Peyer's patch (tissue), 4 donors: ENCODE data around the gene ADAP1. TPM values are rescaled to one million over a fixed set of nuclear protein-coding genes. Genes with fewer than 3 reads are reported as not detected.
"Not testable (repeated sequence)": the region's sequence is repeated elsewhere in the genome, so short reads cannot be mapped to it uniquely, and the experiment has no call there.

Source experiments
- DNase-seq, 3 donors: peaks; one replicate each; pipeline ENCODE4 v3.0.0-alpha.2; 2017 to 2019
- H3K27ac ChIP-seq, 4 donors: fragments of 200-600 bp; sonication (generic); one replicate each; pipeline ENCODE4 v1.5.1; 2016 to 2019
- H3K27me3 ChIP-seq, 2 donors: fragments of 200-600 bp; sonication (generic); one replicate each; pipeline ENCODE4 v1.5.1; 2019
- H3K36me3 ChIP-seq, 3 donors: fragments of 200-600 bp; sonication (generic); one replicate each; pipeline ENCODE4 v1.5.1; 2016 to 2019
- H3K4me1 ChIP-seq, 4 donors: fragments of 200-600 bp; sonication (generic); one replicate each; pipeline ENCODE4 v1.5.1; 2016 to 2019
- H3K4me3 ChIP-seq, 4 donors: fragments of 200-600 bp; sonication (generic); 1 replicate in 3 of 4; 2 replicates in 1 of 4; pipeline ENCODE4 v1.5.1; 2016 to 2019; ENCODE audit warnings: mild to moderate bottlenecking in 1 of 4
- H3K9me3 ChIP-seq, 4 donors: fragments of 200-600 bp; sonication (generic); one replicate each; pipeline ENCODE4 v1.5.1; 2016 to 2019; ENCODE audit warnings: mild to moderate bottlenecking in 1 of 4
- CTCF ChIP-seq, 6 experiments: fragments of 450-650 bp in 4 of 6; fragments of 200-600 bp in 2 of 6; sonication (generic) in 1 of 6; IDR thresholded peaks; one replicate each; pipeline ENCODE4 v1.5.1; 2017 to 2019; ENCODE audit warnings: antibody characterized with exemption in 6 of 6, mild to moderate bottlenecking in 3 of 6, moderate library complexity in 1 of 6
- POLR2A ChIP-seq, 2 donors: fragments of 450-650 bp; IDR thresholded peaks; one replicate each; pipeline ENCODE4 v1.5.1; 2017; ENCODE audit warnings: antibody characterized with exemption in 2 of 2, mild to moderate bottlenecking in 2 of 2, moderate library complexity in 2 of 2
- total RNA-seq, 4 donors: library from RNA; depleted of rRNA; stranded (reverse); fragments of >200 nt; gene quantifications; one replicate each; pipeline ENCODE4 v1.1.0, GENCODE V29; 2016

Gene ADAP1
- total RNA-seq, 4 donors from 2014 or later, result 102 to 146 (median 133) TPM

- peak; percentile 61 to 91 (median 83) for DNase-seq
- Histone ChIP-seq H3K4me1 (peaks cover 0 to 23% (median 7%) of the 10 kb centered on the region in 4 donors), H3K27ac (peak overlapping the region; percentile 18 to 76 (median 30)), H3K9me3 (no peaks in the 10 kb centered on the region), H3K27me3 (no peaks in the 10 kb centered on the region), H3K4me3 (no peak overlapping the region), H3K36me3 (peaks cover 0 to 40% (median 0%) of the 10 kb centered on the region in 3 donors)
- TF ChIP-seq POLR2A (IDR thresholded peaks at IDR 0.05) (no peak), CTCF (IDR thresholded peaks at IDR 0.05) (peak; percentile 78 to 99 (median 97))
These were observed 81.0 kb downstream of the ADAP1 start for GRCh38 chr7:873367-874002.

- Histone ChIP-seq H3K27ac (peak overlapping the region in 2 of 4 donors; percentile 42 to 76), H3K36me3 (peaks cover 0 to 46% (median 0%) of the 10 kb centered on the region in 3 donors), H3K4me1 (peaks cover 0 to 22% (median 5%) of the 10 kb centered on the region in 4 donors)
- not testable (repeated sequence) for H3K27me3 ChIP-seq, H3K4me3 ChIP-seq, H3K9me3 ChIP-seq, DNase-seq
These were observed 81.8 kb downstream of the ADAP1 start for GRCh38 chr7:872685-873084.

GRCh38 chr7:871900-872537 is 82.5 kb downstream of the ADAP1 start:
- H3K27ac ChIP-seq, result peak overlapping the region in 1 of 4 donors; percentile 42
- H3K4me1 ChIP-seq, result peaks cover 0 to 28% (median 3%) of the 10 kb centered on the region in 4 donors
- H3K27me3 ChIP-seq, result no peaks in the 10 kb centered on the region
- peaks cover 0 to 53% (median 0%) of the 10 kb centered on the region in 3 donors for H3K36me3 ChIP-seq
- DNase-seq, result no peak
- no peaks in the 10 kb centered on the region for H3K9me3 ChIP-seq
- TF ChIP-seq POLR2A (IDR thresholded peaks at IDR 0.05) (no peak), CTCF (IDR thresholded peaks at IDR 0.05) (no peak)
- H3K4me3 ChIP-seq, result no peak overlapping the region

- no peak for DNase-seq
- Histone ChIP-seq H3K9me3 (no peaks in the 10 kb centered on the region), H3K27me3 (no peaks in the 10 kb centered on the region), H3K4me3 (no peak overlapping the region), H3K27ac (peak overlapping the region in 1 of 4 donors; percentile 8), H3K36me3 (peaks cover 0 to 78% (median 0%) of the 10 kb centered on the region in 3 donors), H3K4me1 (peaks cover 0 to 25% (median 3%) of the 10 kb centered on the region in 4 donors)
- TF ChIP-seq POLR2A (IDR thresholded peaks at IDR 0.05) (no peak), CTCF (IDR thresholded peaks at IDR 0.05) (no peak)
These were observed 85.1 kb downstream of the ADAP1 start for GRCh38 chr7:869348-869747.

GRCh38 chr7:868189-868486 is 86.3 kb downstream of the ADAP1 start:
- Histone ChIP-seq H3K4me3 (no peak overlapping the region), H3K9me3 (no peaks in the 10 kb centered on the region), H3K27ac (peak overlapping the region in 2 of 4 donors; percentile 72 to 75), H3K36me3 (peaks cover 0 to 83% (median 0%) of the 10 kb centered on the region in 3 donors), H3K27me3 (no peaks in the 10 kb centered on the region), H3K4me1 (peaks cover 0 to 16% (median 0%) of the 10 kb centered on the region in 4 donors)
- DNase-seq, result no peak
- TF ChIP-seq POLR2A (IDR thresholded peaks at IDR 0.05) (no peak), CTCF (IDR thresholded peaks at IDR 0.05) (no peak)
